WTC11 (cell line): ENCODE data around the gene CDK11B. TPM values are rescaled to one million over a fixed set of nuclear protein-coding genes. Genes with fewer than 3 reads are reported as not detected.

Source experiments
- ATAC-seq: fragments of 200-7000 bp; cut with Tn5 transposase; 2 replicates; pipeline ENCODE4 v1.10.0; 2021; ENCODE audit warnings: mild to moderate bottlenecking, moderate library complexity
- CTCF ChIA-PET: fragments of 300-600 bp; sonication (Branson Sonifier 250); formaldehyde crosslinking; loops from one replicate; lab custom pipeline; 2021; ENCODE audit warnings: antibody characterized with exemption; lab: Charles Lee
- POLR2A ChIA-PET: fragments of 350-600 bp; sonication (Branson Sonifier 250); formaldehyde crosslinking; loops from one replicate; lab custom pipeline; 2021; ENCODE audit warnings: antibody characterized with exemption; lab: Charles Lee
- DNase-seq: peaks from one replicate; pipeline ENCODE4 v3.0.0; 2021; ENCODE audit warnings: low spot score
- H3K27ac Mint-ChIP-seq: 2 replicates; pipeline ENCODE4 v1.8.0; 2021; ENCODE audit warnings: mixed read lengths
- H3K27me3 Mint-ChIP-seq: 2 replicates; pipeline ENCODE4 v1.8.0; 2021; ENCODE audit warnings: low read depth, mild to moderate bottlenecking, moderate library complexity, mixed read lengths
- H3K36me3 Mint-ChIP-seq: 2 replicates; pipeline ENCODE4 v1.8.0; 2021; ENCODE audit warnings: mixed read lengths
- H3K4me1 Mint-ChIP-seq: 2 replicates; pipeline ENCODE4 v1.8.0; 2022; ENCODE audit warnings: mixed read lengths
- H3K4me3 Mint-ChIP-seq: 2 replicates; pipeline ENCODE4 v1.8.0; 2021; ENCODE audit warnings: mild to moderate bottlenecking, moderate library complexity, mixed read lengths
- H3K9me3 Mint-ChIP-seq: 2 replicates; pipeline ENCODE4 v1.8.0; 2021; ENCODE audit warnings: mixed read lengths
- ATF6 ChIP-seq: sonication (generic); formaldehyde crosslinking; IDR thresholded peaks from 2 replicates; pipeline ENCODE4 v1.8.1; 2023; ENCODE audit warnings: mild to moderate bottlenecking, missing genetic modification reagents
- CBFB ChIP-seq: sonication (generic); formaldehyde crosslinking; IDR thresholded peaks from 2 replicates; pipeline ENCODE4 v1.8.1; 2022; ENCODE audit warnings: mild to moderate bottlenecking, low read depth, missing genetic modification reagents
- CTCF ChIP-seq: fragments of 200-600 bp; IDR thresholded peaks from 2 replicates; pipeline ENCODE4 v1.8.0; 2022; ENCODE audit warnings: antibody characterized with exemption
- EMX1 ChIP-seq: fragments of 250-450 bp; sonication (Bioruptor Pico); IDR thresholded peaks from 2 replicates; pipeline ENCODE4 v1.8.0; 2021; ENCODE audit warnings: mild to moderate bottlenecking
- ETV6 ChIP-seq: sonication (generic); formaldehyde crosslinking; IDR thresholded peaks from 2 replicates; pipeline ENCODE4 v1.8.1; 2022; ENCODE audit warnings: mild to moderate bottlenecking, missing genetic modification reagents
- FOXK1 ChIP-seq: sonication (generic); formaldehyde crosslinking; IDR thresholded peaks from 2 replicates; pipeline ENCODE4 v1.8.0; 2022; ENCODE audit warnings: mild to moderate bottlenecking, moderate library complexity, missing genetic modification reagents
- FOXP1 ChIP-seq: sonication (generic); formaldehyde crosslinking; IDR thresholded peaks from 2 replicates; pipeline ENCODE4 v1.8.0; 2022; ENCODE audit warnings: missing genetic modification reagents, mild to moderate bottlenecking, moderate library complexity, borderline replicate concordance
- GTF2I ChIP-seq: fragments of 250-450 bp; sonication (Bioruptor Pico); conservative IDR thresholded peaks from 2 replicates; pipeline ENCODE4 v1.4.0; 2021; ENCODE audit warnings: mild to moderate bottlenecking
- HMGA2 ChIP-seq: fragments of 250-450 bp; sonication (Bioruptor Pico); IDR thresholded peaks from 2 replicates; pipeline ENCODE4 v1.4.0; 2021; ENCODE audit warnings: mild to moderate bottlenecking, moderate library complexity
- MYBL2 ChIP-seq: sonication (generic); formaldehyde crosslinking; IDR thresholded peaks from 2 replicates; pipeline ENCODE4 v1.8.1; 2023; ENCODE audit warnings: mild to moderate bottlenecking, moderate library complexity, missing genetic modification reagents
- NFE2L1 ChIP-seq: sonication (generic); formaldehyde crosslinking; IDR thresholded peaks from 2 replicates; pipeline ENCODE4 v1.8.1; 2023; ENCODE audit warnings: missing genetic modification reagents
- NR1H2 ChIP-seq: sonication (generic); formaldehyde crosslinking; IDR thresholded peaks from 2 replicates; pipeline ENCODE4 v1.9.0; 2021; ENCODE audit warnings: mild to moderate bottlenecking, moderate library complexity, missing genetic modification reagents
- NR3C1 ChIP-seq: sonication (generic); formaldehyde crosslinking; conservative IDR thresholded peaks from 2 replicates; pipeline ENCODE4 v1.8.1; 2023; ENCODE audit warnings: low read depth, mild to moderate bottlenecking, missing genetic modification reagents
- OVOL2 ChIP-seq: fragments of 250-450 bp; sonication (Bioruptor Pico); IDR thresholded peaks from 2 replicates; pipeline ENCODE4 v1.9.0; 2021; ENCODE audit warnings: mild to moderate bottlenecking, borderline replicate concordance
- RELA ChIP-seq: sonication (generic); formaldehyde crosslinking; IDR thresholded peaks from 2 replicates; pipeline ENCODE4 v1.8.1; 2022; ENCODE audit warnings: missing genetic modification reagents, mild to moderate bottlenecking, borderline replicate concordance
- TCF7 ChIP-seq: sonication (generic); formaldehyde crosslinking; IDR thresholded peaks from 2 replicates; pipeline ENCODE4 v1.8.0; 2022; ENCODE audit warnings: mild to moderate bottlenecking, low read depth, missing genetic modification reagents, moderate library complexity
- ZNF138 ChIP-seq: sonication (generic); formaldehyde crosslinking; conservative IDR thresholded peaks from 2 replicates; pipeline ENCODE4 v1.8.1; 2022; ENCODE audit warnings: mild to moderate bottlenecking, moderate library complexity, missing genetic modification reagents
- ZNF232 ChIP-seq: sonication (generic); formaldehyde crosslinking; IDR thresholded peaks from 2 replicates; pipeline ENCODE4 v1.8.0; 2022; ENCODE audit warnings: mild to moderate bottlenecking, missing genetic modification reagents
- ZNF281 ChIP-seq: sonication (generic); formaldehyde crosslinking; IDR thresholded peaks from 2 replicates; pipeline ENCODE4 v1.8.0; 2023; ENCODE audit warnings: mild to moderate bottlenecking, missing genetic modification reagents
- ZNF396 ChIP-seq: fragments of 250-450 bp; sonication (Bioruptor Pico); IDR thresholded peaks from 2 replicates; pipeline ENCODE4 v1.8.0; 2021; ENCODE audit warnings: mild to moderate bottlenecking, moderate library complexity, borderline replicate concordance
- ZNF532 ChIP-seq: fragments of 250-450 bp; sonication (Bioruptor Pico); IDR thresholded peaks from 2 replicates; pipeline ENCODE4 v1.9.0; 2021; ENCODE audit warnings: mild to moderate bottlenecking, borderline replicate concordance
- ZNF671 ChIP-seq: fragments of 250-450 bp; sonication (Bioruptor Pico); IDR thresholded peaks from 2 replicates; pipeline ENCODE4 v1.8.0; 2021; ENCODE audit warnings: mild to moderate bottlenecking
- total RNA-seq: library from RNA; stranded (reverse); gene quantifications from 3 replicates; pipeline ENCODE4 v1.2.3, GENCODE V29; 2021
- TF ChIP-seq, protein P1 (sequence below): fragments of 250-450 bp; sonication (Bioruptor Pico); IDR thresholded peaks from 2 replicates; pipeline ENCODE4 v1.9.0; 2021; ENCODE audit warnings: moderate library complexity, mild to moderate bottlenecking, inconsistent platforms, borderline replicate concordance

The CDK11B gene
- total RNA-seq, 1 experiment from 2014 or later: 41.2 TPM

- 0 out of 2 replicates have a peak, but pooled peaks cover 5% of the 10 kb centered on the region for H3K36me3 Mint-ChIP-seq
- no peak for ATAC-seq
- no peak for TF ChIP-seq ATF6 (CRISPR knock-in tag)
- TF ChIP-seq OVOL2 (CRISPR knock-in tag): no peak
- no peak for TF ChIP-seq TCF7
- TF ChIP-seq CTCF: no peak
- no peak for TF ChIP-seq GTF2I
- TF ChIP-seq ZNF396 (CRISPR knock-in tag): no peak
- no peak for TF ChIP-seq ZNF138 (CRISPR knock-in tag)
- TF ChIP-seq ZNF671 (CRISPR knock-in tag): no peak
- no peak for TF ChIP-seq ZNF532
- no peak for TF ChIP-seq NR1H2 (CRISPR knock-in tag)
- no peak for TF ChIP-seq HMGA2 (CRISPR knock-in tag)
- no peak for TF ChIP-seq CBFB
- TF ChIP-seq, protein P1, sequence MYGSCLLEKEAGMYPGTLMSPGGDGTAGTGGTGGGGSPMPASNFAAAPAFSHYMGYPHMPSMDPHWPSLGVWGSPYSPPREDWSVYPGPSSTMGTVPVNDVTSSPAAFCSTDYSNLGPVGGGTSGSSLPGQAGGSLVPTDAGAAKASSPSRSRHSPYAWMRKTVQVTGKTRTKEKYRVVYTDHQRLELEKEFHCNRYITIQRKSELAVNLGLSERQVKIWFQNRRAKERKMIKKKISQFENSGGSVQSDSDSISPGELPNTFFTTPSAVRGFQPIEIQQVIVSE: no peak
- no peak for TF ChIP-seq FOXK1 (CRISPR knock-in tag)
- no peak for TF ChIP-seq EMX1 (CRISPR knock-in tag)
- no peak for TF ChIP-seq RELA
- TF ChIP-seq ZNF232 (CRISPR knock-in tag): no peak
- no peak for TF ChIP-seq ETV6 (CRISPR knock-in tag)
- TF ChIP-seq, all 79 proteins: peak for 0
- no peak for DNase-seq
- Mint-ChIP-seq H3K9me3 (no peaks in the 10 kb centered on the region), H3K4me3 (no peak overlapping the region), H3K4me1 (peaks cover 16% of the 10 kb centered on the region), H3K27me3 (no peaks in the 10 kb centered on the region), H3K27ac (peak overlapping the region; percentile 78; the same call in 1 of the 2 replicates)
- CTCF ChIA-PET: no interaction called here
- POLR2A ChIA-PET: no interaction called here
Observed at GRCh38 chr1:1610796-1611195, 48.0 kb downstream of the CDK11B start.

DNA sequence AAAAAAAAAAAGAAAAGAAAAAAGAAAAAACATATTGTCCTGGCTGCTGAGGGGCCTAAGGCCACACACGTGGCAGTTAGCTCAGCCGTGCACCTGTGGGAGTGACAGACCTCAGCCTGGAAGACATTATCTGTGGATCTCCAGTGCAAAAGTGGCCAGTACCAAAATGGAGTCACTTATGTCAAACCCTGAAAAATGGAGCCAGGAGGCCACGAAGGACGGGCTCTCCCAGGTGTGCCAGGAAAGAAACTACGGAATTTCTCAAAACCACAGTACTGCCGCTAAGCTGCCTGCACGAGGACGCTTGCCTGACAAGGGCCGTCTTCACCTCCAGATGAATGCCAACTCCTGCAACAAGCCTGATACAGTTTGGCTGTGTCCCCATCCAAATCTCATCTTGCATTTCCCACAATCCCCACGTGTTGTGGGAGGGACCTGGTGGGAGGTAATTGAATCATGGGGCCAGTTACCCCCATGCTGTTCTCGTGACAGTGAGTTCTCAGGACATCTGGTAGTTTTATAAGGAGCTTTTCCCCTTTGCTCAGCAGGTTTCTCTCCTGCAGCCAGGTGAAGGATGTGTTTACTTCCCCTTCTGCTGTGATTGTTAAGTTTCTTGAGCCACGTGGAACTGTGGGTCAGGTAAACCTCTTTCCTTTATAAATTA is 48.9 kb downstream of the CDK11B start:
- Mint-ChIP-seq H3K36me3 (0 out of 2 replicates have a peak, but pooled peaks cover 5% of the 10 kb centered on the region), H3K9me3 (no peaks in the 10 kb centered on the region), H3K4me3 (no peak overlapping the region), H3K27me3 (no peaks in the 10 kb centered on the region), H3K4me1 (peaks cover 15% of the 10 kb centered on the region), H3K27ac (no peak overlapping the region)
- CTCF ChIA-PET: no interaction called here
- POLR2A ChIA-PET: no interaction called here
- no peak for DNase-seq
- no peak for ATAC-seq
- TF ChIP-seq FOXP1 (CRISPR knock-in tag) (no peak), MYBL2 (CRISPR knock-in tag) (no peak), NR3C1 (CRISPR knock-in tag) (no peak), NFE2L1 (CRISPR knock-in tag) (no peak), CTCF (no peak), ZNF281 (no peak)
